ENCODE measurements around the gene SETBP1.

SETBP1 gene

DNA sequence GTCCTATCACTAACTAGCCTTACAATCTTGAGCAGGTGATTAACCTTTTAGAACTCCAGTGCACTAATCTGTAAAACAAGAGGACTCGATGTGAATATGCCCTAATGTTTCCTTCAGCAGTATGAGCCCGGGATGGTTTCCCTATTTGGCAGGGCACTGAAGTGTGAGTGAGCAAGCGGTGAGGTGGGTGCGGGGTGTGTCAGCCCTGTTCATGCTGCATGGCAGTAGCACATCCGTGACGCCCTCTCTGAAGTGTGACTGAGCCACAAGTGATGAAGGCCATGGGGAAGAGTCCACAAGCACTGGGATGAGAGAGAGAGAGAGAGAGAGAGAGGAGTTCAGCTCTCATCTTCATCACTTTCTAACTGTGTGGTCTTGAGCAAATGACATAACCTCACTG, 168.7 kb downstream of the SETBP1 start:
- no peak for DNase-seq

DNA sequence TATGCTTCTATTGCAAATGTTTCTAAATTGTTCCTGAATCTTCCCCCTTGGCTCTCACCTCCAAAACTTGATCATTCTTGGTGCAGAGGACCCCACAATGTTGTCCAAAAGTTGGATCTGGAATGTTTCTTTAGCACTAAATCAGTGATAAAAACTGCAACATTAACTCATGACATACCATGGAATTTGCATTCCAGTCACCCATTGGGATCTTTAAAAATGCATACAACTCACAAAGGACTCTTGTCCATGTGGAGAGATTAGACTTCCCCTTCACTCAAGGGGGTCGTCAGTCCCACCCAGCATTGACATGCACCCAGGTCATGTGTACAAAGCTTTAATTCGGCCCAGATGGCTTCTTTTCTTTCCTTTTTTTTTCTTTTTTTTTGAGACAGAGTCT, 169.3 kb downstream of the SETBP1 start:
- DNase-seq = no peak

DNA sequence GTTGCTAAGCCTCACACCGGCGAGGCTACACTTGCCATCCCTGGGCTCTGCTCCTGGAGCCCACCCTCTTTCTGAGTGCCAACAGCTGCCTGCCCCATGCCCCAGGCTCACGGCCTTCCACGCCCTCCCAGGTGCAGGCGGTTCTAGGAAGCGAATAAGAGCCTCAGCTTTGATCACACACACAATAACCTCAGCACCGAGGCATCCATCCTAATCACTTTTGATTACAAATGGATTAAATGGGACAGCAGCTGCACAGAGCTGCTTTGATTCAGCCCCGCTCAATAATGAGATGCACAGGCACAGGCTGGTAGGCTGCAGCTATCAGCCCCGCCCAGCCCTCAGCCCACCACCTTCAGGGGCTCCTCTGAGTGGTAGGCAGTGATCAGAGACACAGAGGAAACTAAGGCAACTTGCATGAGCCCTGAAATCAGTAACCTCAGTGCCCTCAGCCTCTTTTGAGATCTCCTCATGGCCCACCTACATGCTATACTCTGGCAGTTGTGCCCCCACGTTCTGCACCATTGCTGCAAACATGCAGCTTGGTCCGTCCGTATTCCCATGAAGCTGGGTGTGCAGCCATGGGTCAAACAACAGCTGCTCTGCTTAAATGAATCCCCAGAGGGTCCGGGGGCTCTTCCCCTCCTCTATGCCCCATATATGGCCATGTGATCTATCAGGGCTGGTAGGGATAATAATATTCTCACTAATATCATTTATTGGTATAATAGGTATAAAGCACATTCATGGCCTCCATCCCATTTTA, 171.4 kb downstream of the SETBP1 start:
- no peak for DNase-seq

DNA sequence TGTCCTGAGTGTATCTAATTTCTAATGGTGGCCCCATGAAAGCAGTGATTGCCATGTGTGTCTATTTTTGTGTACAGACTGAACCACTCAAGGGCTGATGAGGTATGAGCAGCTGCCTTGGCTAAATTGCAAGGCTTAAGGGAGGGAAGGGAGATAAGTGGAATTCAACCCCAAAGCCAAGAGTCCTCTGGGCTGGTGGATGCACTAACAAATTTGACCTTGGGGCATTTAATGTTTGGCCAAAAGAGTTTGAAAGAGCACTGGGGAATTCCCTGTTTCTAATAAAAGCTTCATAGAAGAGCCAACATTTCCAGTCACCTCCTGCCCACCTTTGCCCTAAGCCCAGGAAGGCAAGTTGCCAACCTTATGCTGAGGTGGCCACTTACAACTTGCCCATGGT, 172.1 kb downstream of the SETBP1 start:
- DNase-seq = no peak

DNA sequence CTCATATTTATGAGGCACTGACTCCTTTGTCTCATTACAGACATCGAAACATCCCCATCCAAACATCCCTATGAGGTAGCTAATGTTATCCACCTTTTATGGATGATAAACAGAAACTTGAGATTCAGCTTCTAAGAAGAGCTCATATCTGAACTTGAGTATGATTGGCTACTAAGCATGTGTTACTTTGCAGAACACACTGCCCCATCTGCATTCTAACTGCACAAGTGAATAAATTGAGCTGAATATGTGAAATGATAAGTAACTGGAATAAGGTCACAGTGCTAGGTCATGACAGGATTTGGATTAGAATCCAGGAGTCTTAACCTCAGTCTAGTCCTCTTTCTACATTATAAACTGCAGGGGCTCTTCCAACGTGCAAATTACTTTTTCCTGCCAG, 172.7 kb downstream of the SETBP1 start:
- no peak for DNase-seq

DNA sequence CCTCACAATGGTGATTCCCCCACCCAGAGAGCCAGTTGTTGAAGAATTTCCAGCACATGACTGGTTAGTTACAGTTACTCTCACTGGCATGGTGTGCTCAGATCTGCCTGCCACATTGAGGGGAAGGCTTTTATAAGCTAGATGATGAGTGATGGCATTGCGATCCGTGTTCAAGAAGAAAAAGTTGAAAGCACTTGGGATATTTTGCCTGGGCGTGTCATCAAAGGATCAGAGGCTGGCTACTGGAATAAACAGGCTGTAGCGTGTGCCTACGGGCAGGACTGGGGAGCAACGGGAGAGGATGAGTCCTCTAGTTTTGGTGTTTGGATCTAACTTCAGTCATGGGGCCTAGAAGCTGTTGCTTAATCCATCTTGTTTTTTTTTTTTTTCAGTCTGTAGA, 175.0 kb downstream of the SETBP1 start:
- no peak for DNase-seq

DNA sequence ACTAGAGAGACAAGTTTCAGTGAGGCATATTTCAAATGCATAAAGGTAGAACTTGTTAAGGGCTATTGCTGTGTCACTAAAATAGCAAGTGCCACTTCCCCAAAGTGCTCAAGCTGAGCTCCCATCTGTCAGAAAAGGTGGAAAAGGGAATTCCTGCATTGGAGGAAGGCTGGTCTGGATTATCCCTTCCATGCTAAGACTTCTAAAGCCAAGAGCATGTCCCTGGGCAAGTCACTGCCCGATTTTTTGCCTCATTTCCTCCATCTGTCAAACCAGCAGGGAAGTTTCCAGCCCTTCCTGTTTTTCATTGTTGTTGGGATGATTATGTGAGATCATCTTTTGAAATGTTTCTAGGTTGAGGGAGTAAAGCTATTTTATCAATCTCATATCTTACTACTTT, 175.5 kb downstream of the SETBP1 start:
- DNase-seq = no peak

DNA sequence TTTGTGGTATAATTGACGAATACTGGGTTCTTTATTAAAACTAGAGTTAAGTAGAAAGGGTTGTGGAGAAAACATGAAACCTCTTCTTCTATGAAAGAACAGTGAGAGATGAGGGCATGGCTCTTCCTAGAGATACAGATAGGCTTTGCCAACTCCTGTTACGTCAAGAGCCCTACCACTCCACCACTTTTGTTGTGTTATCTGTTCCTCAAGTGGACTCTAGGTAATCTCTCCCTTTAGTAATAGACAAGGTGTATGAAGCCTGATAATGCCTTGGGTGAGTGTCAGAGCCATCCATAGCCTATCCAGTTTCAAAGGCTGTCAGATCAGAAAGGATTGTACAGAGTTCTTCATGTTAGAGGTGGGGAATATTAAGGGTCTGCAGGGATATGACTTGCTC, 176.4 kb downstream of the SETBP1 start:
- DNase-seq = no peak

DNA sequence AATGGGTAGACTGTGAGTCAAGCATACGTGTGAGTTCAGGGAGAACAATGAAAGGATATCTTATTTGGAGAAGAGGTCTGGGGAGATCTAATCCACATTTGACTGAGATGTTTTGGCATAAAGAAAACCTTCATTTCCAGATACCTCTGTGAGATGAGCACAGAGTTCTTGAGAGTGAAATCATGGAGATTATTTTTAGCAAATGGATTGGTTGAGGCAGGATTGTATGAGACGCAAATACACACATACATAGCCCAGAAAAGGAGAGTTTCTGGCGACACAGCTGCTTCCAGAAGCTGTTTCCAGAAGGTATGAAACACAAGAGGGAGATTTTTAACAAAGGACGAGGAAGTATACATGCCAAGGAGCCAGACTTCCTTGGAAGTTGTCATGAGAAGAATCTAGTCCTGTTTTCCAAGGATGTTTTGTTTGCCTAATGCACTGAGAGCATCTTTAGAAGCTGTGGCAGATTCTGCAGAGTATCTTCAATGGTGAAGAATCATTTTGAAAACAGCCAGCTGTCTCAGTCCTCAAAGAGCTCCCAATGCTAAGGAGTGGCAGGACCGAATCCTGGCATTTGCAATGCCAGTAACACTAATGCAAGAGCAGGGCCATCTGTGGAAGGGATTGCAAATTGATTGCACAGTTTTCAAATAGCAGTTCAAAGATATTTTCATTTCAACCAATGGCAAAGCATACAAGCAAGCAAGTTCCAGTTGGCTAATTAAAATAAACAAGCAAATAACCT, 177.2 kb downstream of the SETBP1 start:
- DNase-seq = no peak

DNA sequence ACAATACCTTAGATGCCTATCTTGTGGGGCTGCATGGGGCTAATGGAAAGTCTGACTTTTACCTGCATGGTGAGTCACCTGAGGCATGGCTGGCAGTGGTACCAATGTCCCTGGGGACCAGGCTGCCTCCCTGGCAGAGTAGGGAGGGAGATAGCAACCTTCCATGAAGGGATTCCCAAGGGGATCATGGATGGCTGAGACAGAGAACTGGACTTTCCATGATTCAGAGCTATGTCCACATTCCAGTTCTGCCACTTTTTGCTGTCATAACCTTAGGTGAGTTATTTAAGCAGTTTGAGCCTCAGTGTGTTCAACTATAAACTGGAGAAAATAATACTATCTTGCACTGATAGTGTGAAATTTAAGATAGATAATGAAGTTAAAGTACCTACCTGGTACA, 178.6 kb downstream of the SETBP1 start:
- DNase-seq = no peak

DNA sequence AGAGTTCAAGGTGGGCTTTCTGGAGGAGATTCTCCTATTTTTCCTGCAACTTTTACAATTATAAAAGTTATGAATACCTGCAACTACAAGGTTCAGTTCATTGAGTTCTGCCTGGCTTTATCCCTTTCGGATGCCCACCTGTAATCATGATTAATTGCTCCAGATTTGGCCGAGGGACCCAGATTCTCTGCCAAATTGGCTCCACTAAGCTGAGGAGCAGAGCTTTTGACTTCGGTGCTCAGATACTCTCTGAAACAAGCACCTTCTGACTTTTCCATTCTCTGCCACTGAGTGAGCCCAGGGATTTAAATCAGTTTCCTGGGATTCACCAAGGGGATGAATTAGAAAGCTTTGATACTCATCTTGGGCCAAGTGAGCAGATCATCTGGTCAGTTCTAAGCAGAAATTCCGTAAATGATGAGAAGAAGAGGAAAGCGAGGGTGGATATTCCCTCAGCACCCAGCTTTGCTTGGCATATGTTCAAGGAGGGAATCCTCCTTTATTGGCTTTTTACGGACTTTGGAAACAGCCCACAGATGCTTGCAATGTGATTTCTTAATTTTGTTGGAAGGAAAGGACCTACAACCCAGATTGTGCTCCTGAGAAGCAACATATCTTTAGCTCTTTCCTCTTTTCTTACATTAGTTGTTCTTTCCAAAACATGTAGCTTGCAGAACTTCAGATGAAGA, 179.2 kb downstream of the SETBP1 start:
- no peak for DNase-seq

DNA sequence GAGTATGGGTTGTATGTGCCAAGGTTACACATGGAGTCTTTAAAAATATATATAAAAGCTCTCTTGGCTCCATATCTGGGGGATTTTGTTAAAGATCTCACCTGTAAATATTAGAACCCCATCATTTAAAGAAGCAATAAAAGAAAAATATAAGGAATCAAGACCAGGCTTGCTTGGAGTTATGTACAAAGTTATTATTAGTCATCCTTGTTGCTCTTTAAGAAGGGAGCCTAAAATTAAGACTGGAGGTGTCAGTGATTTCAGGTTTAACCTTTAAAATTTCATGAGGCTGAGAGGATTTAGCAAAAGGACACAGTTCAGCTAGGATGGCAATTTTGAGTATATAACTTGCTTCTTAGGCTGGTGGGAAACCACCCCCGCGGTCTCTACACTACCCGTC, 181.4 kb downstream of the SETBP1 start:
- DNase-seq = no peak

DNA sequence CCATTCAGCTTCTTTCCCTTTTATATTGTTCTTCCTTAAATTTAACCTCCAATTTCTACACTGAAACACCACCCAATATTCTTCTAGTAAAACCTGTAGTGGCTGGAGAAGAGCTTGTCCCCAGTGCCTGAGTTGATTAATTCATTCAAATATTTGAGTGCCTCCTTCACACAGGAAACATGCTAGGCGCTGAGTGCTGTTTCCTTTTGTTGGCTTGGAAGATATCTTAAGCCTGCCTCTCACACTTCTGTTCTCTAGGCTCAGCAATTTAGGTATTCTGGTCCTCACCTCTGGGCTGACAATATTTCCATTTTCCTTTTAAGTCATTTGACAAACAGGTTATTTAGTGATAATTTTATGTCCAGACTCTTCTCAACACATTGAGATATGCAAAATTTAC, 185.4 kb downstream of the SETBP1 start:
- DNase-seq = no peak

DNA sequence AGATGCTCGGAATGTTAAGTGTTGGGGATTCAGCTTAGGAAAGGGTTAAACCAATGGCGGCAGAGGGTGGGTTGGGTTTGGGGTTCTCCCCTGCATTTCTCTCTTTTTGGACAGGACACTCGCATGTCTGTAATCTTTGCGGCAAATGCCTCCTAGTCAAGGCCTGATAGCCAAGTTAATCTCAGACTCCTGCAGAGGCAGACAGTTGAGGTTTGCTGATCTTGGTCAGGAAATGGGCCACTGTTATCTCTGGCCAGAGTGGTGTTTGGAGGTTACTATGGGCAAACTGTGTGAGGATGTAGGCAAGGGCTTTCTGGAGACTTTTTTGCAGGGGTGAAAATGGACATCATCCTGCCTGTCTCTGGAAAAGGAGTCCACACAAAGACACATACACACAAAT, 188.8 kb downstream of the SETBP1 start:
- DNase-seq = no peak

DNA sequence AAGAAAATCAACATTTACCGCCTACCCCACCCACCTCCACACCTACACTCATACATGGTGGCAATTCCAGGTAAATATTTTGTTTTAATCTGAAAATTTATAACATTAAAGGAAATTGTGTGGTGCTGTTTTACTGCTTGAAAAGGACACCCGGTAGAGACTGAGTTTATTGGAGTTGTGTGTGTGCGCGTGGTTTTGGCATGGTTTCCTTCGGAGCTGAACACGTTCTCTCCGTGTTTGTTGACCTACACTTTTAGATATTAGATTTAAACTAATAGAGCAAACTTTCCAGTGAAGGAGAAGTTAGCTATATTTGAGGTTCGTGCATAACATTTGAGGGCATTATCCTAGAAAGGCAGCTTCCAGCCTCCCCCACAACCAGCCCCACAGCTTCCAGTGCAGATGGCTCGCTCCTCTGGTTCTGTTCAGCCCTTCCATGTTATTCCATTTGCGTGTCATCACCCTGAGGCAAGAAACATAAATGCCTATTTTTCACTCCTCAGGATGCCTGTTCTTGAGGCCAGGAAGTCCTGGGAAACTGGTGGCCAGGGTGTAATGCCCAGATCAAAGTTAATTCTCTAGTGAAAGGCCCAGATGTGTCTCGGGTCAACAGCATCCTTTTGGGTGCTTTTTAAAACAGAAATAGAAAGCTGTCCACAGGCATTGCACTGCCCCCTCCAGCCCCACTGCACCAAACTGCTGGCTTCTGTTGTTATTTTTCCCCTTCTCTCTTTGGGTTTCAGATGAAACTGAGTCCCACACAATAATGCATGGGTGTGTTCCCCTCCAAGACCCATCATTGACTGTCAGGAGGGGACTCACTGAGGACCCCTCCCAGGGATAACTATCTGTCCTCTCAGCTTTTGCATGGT, 190.2 kb downstream of the SETBP1 start:
- DNase-seq = no peak

DNA sequence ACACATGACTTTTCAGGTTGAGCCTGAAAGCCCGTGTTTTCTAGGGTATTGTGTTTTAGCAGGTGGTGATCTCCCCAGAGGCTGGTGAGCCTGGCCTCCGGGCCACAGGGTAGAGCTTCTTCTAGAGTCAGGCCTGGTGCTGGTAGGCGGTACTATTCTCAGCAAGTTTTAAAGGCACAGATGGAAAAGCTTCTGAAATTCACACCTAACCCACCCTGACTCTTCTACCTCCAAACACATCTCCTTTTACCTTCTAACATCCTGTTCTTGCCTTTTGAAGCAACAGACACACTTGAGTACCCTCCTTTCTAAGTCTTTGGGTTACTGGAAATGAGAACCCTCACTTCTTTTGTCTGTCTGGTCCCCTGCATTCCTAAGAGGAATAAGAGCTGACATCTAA, 191.1 kb downstream of the SETBP1 start:
- DNase-seq = no peak

DNA sequence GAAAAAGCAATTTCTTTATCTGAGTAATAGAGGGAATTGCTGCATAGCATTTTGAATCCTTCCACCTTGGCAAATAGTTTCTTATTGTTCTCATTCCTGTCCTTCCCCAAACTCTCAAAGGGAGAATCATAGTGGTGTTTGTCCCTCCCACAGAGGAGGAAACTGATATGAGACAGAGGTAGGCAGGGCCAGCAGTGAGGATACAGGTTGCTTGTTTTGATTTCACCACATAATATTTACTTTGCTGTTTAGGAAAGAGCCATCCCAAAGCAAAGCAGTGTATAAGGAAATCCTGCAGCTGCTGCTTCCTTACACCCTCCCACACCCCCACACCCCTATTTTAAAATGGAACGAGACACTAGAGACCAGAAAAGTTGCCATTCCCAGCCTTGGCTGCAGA, 195.3 kb downstream of the SETBP1 start:
- DNase-seq = no peak

DNA sequence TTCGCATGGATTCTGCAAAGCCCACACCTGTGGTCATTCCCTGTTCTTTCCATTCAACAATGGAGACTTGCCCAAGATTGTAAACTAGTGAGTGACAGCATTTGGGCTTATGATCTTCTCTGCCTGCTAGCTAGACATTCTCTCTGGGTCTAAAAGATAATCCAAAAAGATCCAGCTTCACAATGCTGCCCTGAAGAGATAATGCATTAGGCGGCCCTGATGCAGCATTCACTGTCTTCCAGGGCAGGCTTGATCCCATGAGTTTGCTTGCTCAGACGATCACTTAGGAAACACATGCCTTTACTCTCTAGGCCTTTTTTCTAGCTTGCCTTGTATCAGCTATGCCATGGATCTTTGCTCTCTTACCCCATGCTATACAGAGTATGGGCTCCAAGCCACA, 196.1 kb downstream of the SETBP1 start:
- DNase-seq = no peak

DNA sequence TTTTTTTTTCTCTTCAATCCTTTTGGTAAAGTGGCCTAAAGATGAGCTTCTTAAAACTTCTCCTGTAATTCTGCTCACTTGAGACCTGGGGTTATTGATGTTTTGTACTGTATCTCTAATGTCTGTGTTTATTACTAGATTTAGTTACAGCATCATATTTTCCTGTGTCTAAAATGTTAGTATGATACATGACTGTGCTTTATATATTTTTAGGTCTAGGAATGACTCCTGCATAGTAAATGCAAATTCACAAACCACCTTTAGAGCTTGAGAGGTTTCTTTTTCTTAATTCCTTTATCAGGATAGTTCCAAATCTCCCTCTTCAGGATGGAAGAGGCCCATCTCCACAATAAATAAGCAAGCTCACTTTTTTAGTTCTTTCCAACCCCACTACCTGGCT, 197.6 kb downstream of the SETBP1 start:
- no peak for DNase-seq

DNA sequence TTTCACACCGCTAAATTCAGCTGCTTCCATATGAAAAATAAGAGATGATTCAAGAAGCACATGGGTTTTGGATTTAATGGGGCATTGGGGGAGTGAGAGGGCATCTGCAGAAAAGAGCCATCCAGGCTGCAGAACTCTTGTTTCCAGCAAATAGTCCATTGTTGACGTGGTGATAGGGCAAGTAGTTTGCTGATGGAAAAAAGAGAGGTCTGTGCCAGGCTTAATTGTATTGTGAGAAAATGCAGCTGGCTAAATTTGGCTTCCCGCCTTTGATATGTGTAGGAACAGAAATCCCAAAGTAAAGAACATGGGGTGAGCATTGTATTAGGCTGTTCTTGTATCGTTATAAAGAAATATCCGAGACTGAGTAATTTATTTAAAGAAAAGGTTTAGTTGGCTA, 199.5 kb downstream of the SETBP1 start:
- DNase-seq = no peak

DNA sequence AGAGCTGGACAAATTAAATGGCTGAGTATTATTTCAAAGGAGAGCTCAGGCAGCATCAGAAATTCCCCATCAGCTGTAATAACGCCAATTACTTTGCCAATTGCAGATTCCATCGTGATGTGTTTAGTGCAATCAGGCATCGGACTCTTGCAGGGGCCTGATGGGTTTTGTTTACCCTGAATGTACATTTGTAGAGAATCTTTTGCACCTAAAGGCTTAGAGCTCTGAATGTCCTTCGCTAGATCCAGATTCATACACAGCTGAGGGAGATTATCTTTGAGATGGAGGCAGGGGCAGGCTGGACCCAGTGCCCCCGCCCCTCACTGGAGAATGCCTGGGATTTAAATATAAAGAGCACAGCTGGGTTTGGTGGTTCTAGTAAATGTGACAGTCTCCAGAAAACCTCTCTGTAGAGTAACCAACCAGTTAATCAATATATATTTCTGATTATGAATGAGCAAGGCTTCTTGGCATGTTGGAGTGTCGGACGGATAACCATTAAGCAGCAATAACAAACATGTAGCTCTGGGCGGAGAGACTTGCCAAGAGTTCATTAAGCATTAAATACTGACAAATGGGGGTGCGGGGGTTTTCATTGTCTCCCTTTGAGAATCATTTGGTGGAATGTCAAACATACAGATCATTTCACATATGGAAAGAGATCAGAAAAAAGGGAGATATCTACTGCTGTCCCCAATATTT, 200.9 kb downstream of the SETBP1 start:
- DNase-seq = no peak

DNA sequence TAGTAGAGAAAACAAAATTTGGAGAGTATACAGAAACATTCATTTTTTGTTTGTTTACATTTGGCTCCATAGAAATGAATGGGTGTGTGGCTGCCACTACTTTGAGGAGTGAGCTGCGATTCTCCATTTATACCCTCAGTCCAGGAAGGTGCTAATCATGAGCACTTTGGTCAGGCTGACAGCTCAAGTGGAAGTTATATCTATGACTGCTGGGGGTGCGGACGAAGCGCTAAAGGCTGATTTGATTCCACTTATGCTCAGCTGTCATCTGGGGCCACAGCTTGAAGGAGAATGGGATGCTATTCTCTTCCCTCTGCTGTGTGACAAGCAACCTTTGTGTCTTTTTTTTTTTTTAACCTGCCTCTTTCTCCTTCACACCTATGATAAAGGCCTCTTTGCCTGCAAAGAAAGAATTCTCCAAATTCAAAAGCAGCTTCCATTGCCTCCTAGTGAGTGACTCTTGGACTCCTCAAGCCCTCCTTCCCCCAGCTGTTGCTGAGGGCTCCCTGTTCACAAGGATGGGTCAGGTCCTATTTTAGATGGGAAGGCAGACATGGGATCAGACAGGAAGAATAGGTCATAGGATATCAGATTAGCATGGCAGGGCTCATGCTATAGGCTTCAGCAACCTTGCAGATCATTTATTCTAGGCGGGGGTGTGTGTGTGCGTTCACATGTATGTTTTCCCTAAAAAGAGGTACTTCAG, 201.6 kb downstream of the SETBP1 start:
- DNase-seq = no peak
